SK-N-MC (cell line): ENCODE measurements around the gene OR5M11.
"Not testable (repeated sequence)": the region's sequence is repeated elsewhere in the genome, so short reads cannot be mapped to it uniquely, and the experiment has no call there.

Experiments used
- DNase-seq: peaks from one replicate; pipeline ENCODE4 v3.0.0-alpha.2; 2011; ENCODE audit warnings: low read depth, low spot score
- H3K27ac ChIP-seq: fragments of 200-600 bp; sonication (generic); 2 replicates; pipeline ENCODE4 v1.5.1; 2016; ENCODE audit warnings: mixed run types
- H3K36me3 ChIP-seq: fragments of 200-600 bp; sonication (generic); 2 replicates; pipeline ENCODE4 v1.6.1; 2017; ENCODE audit warnings: antibody characterized with exemption, low read length, mixed read lengths; ENCODE audit not compliant: insufficient read depth
- H3K4me3 ChIP-seq: fragments of 200-600 bp; sonication (generic); 2 replicates; pipeline ENCODE4 v1.5.1; 2016
- H3K9ac ChIP-seq: fragments of 200-600 bp; sonication (generic); 2 replicates; pipeline ENCODE4 v1.8.0; 2017; ENCODE audit warnings: mixed run types, mixed read lengths; ENCODE audit not compliant: insufficient read length
- H3K9me3 ChIP-seq: fragments of 200-600 bp; sonication (generic); 2 replicates; pipeline ENCODE4 v1.6.1; 2017; ENCODE audit warnings: low read depth, mild to moderate bottlenecking, antibody characterized with exemption, low read length, moderate library complexity, mixed read lengths
- EZH2 ChIP-seq: fragments of 200-600 bp; sonication (generic); IDR thresholded peaks from one replicate; pipeline ENCODE4 v1.6.1; 2017; ENCODE audit warnings: antibody characterized with exemption
- FOXP2 ChIP-seq: optimal IDR thresholded peaks from 2 replicates; pipeline ENCODE3; 2011; ENCODE audit warnings: mild to moderate bottlenecking, moderate library complexity; ENCODE audit not compliant: insufficient read depth; ENCODE audit errors: extremely low read length, control extremely low read depth
- POLR2AphosphoS5 ChIP-seq: IDR thresholded peaks from 2 replicates; pipeline ENCODE4 v1.6.1; 2012; ENCODE audit warnings: mild to moderate bottlenecking, low read depth, low read length, borderline replicate concordance

OR5M11 gene

DNA sequence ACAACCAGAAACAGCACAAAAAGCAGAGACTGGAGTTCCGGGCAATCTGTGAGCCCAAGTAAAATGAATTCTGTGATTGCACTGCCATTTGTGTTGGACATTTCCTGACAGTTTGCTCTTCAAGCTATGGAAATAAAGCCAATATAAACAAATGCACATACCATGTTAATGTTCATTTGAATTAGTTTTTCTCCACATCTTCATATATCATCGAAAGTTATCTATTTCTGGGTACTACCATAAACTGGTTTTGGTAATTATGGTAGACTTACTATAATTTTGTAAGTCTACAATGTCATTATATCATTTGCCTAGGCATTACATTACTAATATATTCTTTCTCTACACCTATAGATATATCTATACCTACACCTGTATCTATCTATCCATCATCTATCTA is at the start of gene OR5M11:
Gene OR5M11 (minus strand): TSS at position 101 of the 400 bp plus-strand sequence. CDS start 0 bp downstream, at position 101.
- H3K4me3 ChIP-seq: no peak within 1 kb of the TSS
- TF ChIP-seq FOXP2: no peak
- TF ChIP-seq POLR2AphosphoS5: no peak
- TF ChIP-seq EZH2: no peak
- H3K9ac ChIP-seq: no peak within 1 kb of the TSS
- no peak within 1 kb of the TSS for H3K27ac ChIP-seq
- H3K36me3 ChIP-seq: no peaks in the 10 kb centered on the region
- no peak for DNase-seq
- H3K9me3 ChIP-seq: no peaks in the 10 kb centered on the region

DNA sequence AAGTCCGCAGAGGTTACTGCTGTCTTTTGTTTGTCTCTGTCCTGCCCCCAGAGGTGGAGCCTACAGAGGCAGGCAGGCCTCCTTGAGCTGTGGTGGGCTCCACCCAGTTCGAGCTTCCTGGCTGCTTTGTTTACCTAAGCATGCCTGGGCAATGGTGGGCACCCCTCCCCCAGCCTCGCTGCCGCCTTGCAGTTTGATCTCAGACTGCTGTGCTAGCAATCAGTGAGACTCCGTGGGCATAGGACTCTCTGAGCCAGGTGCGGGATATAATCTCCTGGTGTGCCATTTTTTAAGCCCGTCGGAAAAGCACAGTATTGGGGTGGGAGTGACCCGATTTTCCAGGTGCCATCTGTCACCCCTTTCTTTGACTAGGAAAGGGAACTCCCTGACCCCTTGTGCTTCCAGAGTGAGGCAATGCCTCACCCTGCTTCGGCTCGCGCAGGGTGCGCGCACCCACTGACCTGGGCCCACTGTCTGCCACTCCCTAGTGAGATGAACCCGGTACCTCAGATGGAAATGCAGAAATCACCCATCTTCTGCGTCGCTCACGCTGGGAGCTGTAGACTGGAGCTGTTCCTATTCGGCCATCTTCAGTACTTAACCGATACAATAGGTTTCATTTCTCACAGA is 49.1 kb upstream of the OR5M11 start:
- not testable (repeated sequence) for H3K9me3 ChIP-seq, DNase-seq, H3K36me3 ChIP-seq, H3K27ac ChIP-seq, H3K9ac ChIP-seq, H3K4me3 ChIP-seq

DNA sequence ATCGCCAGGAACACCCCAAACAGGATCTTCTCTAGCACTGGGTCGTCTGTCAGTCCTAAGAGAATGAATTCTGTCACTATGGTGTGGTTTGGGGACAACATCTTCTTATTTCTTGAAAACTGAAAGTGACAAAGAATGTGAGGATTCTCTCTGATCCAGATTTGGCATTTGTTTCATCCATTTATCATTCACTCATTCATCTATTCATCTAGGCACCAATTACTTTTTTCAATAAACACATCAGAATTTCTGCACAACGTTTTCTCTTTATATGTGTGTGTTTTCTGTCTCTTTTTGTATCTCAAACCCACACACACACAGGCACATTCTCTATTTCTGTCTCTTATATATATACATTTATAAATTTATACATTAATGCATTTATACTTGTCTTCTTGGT is 34.6 kb upstream of the OR5M11 start, which contains the start of gene OR5M10:
Gene OR5M10 (minus strand): TSS at position 101 of the 400 bp plus-strand sequence. CDS start 0 bp downstream, at position 101.
- no peak for DNase-seq
- Histone ChIP-seq H3K4me3 (no peak within 1 kb of the TSS), H3K9me3 (no peaks in the 10 kb centered on the region), H3K27ac (no peak within 1 kb of the TSS), H3K9ac (no peak within 1 kb of the TSS), H3K36me3 (no peaks in the 10 kb centered on the region)
- TF ChIP-seq EZH2 (no peak), FOXP2 (no peak), POLR2AphosphoS5 (no peak)

DNA sequence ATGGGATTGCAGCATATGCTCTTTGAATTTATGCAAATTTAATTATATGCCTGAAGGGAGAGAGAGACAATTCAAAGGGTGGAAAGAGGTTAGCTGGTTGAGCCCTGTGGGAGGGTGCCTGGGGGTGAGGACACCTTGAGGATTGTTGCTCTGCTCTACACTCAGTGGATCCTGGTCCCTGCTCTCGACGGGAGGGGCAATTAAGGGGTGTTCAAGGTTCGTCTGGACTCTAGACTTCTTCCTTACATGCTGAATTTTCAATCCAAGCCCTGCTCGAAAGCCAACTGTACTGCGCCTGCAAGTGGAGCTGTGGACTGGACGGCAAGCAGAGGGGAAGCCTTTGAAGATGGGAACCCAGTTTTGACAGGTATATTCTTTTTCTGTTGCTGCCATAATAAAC is 15.5 kb upstream of the OR5M11 start:
- Histone ChIP-seq H3K36me3 (no peaks in the 10 kb centered on the region), H3K27ac (no peak overlapping the region), H3K4me3 (no peak overlapping the region), H3K9me3 (no peaks in the 10 kb centered on the region), H3K9ac (no peak overlapping the region)
- no peak for DNase-seq
- no peak for TF ChIP-seq EZH2
- TF ChIP-seq POLR2AphosphoS5: no peak
- no peak for TF ChIP-seq FOXP2

DNA sequence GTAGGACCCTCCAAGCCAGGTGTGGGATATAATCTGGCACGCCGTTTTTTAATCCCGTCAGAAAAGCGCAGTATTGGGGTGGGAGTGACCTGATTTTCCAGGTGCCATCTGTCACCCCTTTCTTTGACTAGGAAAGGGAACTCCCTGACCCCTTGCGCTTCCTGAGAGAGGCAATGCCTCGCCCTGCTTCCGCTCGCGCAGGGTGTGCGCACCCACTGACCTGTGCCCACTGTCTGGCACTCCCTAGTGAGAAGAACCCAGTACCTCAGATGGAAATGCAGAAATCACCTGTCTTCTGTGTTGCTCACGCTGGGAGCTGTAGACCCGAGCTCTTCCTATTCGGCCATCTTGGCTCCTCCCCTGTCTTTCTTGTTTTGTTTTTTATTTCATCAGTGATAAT is 11.6 kb upstream of the OR5M11 start:
- not testable (repeated sequence) for H3K36me3 ChIP-seq, H3K9ac ChIP-seq, H3K4me3 ChIP-seq, DNase-seq, H3K9me3 ChIP-seq, H3K27ac ChIP-seq

DNA sequence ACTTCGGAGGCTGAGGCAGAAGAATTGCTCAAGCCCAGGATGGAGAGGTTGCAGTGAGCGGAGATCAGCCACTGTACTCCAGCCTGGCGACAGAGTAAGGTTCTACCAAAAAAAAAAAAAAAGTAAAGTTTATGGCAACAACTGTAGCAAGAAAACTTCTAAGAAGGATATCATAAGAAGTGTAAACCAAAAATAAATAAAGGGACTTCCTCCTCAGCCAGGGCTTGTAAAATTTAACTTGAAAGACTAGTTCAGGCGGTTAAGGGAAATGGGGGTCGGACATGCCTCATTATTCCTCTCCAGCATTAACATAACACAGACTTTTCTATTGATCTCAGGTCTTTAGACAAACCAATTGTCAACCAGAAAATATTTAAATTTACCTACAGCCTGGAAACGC is 2.5 kb upstream of the OR5M11 start:
- DNase-seq: no peak
- Histone ChIP-seq H3K27ac (no peak overlapping the region), H3K4me3 (no peak overlapping the region), H3K36me3 (no peaks in the 10 kb centered on the region), H3K9me3 (no peaks in the 10 kb centered on the region), H3K9ac (no peak overlapping the region)
- TF ChIP-seq EZH2 (no peak), FOXP2 (no peak), POLR2AphosphoS5 (no peak)

DNA sequence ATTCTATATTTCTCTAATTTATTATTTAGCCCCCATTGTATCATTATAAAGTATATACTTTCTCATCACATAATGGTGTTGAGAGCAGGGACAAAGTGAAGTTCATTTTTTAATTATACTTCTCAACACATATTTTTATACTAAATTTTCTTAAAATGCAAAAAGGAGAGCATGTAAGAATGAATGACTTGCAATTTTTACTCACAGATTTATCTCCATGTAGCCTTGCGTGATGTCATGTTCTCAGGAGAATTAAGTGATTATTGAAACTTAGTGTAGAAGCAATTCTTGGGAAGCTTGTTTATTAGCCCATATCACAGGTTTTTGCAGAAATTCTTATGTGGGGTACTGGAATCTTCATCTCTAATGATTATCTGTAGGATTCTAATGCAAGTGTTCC is 682 bp upstream of the OR5M11 start:
- H3K36me3 ChIP-seq: no peaks in the 10 kb centered on the region
- H3K4me3 ChIP-seq: no peak overlapping the region
- TF ChIP-seq EZH2 (no peak), POLR2AphosphoS5 (no peak), FOXP2 (no peak)
- no peak overlapping the region for H3K27ac ChIP-seq
- H3K9ac ChIP-seq: no peak overlapping the region
- DNase-seq: no peak
- no peaks in the 10 kb centered on the region for H3K9me3 ChIP-seq

DNA sequence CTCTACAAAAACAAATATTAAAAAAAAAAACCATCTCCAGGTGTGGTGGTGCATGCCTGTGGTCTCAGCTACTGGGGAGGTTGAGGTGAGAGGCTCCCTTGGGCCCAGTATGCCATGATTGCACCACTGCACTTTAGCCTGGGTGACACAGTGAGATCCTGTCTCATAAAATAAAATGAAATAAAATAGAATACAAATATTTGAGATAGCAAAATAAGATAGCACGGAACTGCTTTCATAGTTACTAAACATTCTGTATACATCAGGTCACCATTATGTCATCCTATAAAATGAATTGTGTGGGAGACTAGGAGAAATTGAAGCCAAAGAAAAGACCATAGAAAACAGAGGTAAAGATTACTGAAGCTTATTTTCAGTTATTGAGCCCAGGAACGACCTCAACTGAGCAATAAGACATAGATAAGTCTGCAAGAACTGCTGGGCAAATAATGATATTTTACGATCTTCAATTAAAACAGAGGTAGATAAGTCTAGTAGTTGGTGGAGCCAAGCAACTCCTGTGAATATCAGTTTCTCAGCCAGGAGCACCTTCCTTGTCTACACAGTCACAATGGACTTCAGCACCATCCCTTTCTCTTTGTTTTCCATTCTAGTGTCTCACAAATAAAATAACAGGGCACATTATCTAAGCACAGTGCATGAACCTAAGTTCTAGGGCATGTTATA is 9.9 kb downstream of the OR5M11 start:
- Histone ChIP-seq H3K36me3 (no peaks in the 10 kb centered on the region), H3K9ac (no peak overlapping the region), H3K27ac (no peak overlapping the region), H3K4me3 (no peak overlapping the region), H3K9me3 (no peaks in the 10 kb centered on the region)
- TF ChIP-seq POLR2AphosphoS5 (no peak), EZH2 (no peak), FOXP2 (no peak)
- DNase-seq: no peak

DNA sequence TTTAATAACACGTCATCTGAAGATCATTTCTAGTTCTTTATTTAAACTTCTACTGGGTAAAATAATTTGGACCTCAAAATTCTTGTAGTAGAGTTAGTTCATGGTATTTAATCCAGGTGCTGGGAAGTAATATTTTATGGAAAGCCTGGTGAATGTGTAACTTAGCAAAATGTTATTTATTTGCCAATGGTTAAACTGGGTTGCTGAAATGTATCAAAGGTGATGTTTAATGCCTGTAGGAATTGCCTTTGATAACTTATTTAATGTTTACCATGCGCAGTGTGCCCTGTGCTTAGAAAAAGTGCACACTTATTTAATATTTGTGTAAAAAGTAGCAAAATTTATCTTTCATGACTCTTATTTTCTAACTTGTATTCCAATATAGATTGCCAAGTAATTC is 11.2 kb downstream of the OR5M11 start:
- no peak overlapping the region for H3K9ac ChIP-seq
- no peak for TF ChIP-seq POLR2AphosphoS5
- no peak for TF ChIP-seq EZH2
- TF ChIP-seq FOXP2: no peak
- no peak overlapping the region for H3K4me3 ChIP-seq
- no peaks in the 10 kb centered on the region for H3K9me3 ChIP-seq
- no peaks in the 10 kb centered on the region for H3K36me3 ChIP-seq
- no peak for DNase-seq
- H3K27ac ChIP-seq: no peak overlapping the region
